ENCODE data around the gene POLG2.
"Not testable (repeated sequence)": the region's sequence is repeated elsewhere in the genome, so short reads cannot be mapped to it uniquely, and the experiment has no call there.

DNA sequence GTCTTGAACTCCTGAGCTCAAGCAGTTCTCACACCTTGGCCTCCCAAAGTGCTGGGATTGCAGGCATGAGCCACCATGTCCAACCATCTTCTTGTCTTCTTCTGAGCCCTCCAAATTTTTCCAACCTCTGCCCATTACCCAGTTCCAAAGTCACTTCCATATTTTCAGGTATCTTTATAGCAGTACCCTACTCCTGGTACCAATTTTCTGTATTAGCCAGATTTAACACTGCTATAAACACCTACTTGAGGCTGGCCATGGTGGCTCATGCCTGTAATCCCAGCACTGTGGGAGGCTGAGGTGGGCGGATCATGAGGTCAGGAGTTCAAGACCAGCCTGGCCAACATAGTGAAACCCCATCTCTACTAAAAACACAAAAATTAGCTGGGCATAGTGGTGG is 57.3 kb downstream of the POLG2 start:
- TF ChIP-seq, protein P1, sequence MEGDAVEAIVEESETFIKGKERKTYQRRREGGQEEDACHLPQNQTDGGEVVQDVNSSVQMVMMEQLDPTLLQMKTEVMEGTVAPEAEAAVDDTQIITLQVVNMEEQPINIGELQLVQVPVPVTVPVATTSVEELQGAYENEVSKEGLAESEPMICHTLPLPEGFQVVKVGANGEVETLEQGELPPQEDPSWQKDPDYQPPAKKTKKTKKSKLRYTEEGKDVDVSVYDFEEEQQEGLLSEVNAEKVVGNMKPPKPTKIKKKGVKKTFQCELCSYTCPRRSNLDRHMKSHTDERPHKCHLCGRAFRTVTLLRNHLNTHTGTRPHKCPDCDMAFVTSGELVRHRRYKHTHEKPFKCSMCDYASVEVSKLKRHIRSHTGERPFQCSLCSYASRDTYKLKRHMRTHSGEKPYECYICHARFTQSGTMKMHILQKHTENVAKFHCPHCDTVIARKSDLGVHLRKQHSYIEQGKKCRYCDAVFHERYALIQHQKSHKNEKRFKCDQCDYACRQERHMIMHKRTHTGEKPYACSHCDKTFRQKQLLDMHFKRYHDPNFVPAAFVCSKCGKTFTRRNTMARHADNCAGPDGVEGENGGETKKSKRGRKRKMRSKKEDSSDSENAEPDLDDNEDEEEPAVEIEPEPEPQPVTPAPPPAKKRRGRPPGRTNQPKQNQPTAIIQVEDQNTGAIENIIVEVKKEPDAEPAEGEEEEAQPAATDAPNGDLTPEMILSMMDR (IDR thresholded peaks at IDR 0.05): not testable (repeated sequence)
- TF ChIP-seq POLR2AphosphoS5, POLR2A (IDR thresholded peaks at IDR 0.05): not testable (repeated sequence)
